GM18858 (cell line): ENCODE results near the gene METRNL.
"Not testable (repeated sequence)": the region's sequence is repeated elsewhere in the genome, so short reads cannot be mapped to it uniquely, and the experiment has no call there.

Experiments used
- ATAC-seq: cut with Tn5 transposase; IDR thresholded peaks from one replicate; pipeline ENCODE4 v1.9.1; 2021; ENCODE audit not compliant: unreplicated experiment

METRNL gene

GRCh38 chr17:83134456-83134855 is 55.0 kb downstream of the METRNL start:
- not testable (repeated sequence) for ATAC-seq

GRCh38 chr17:83135692-83136091 is 56.3 kb downstream of the METRNL start:
- ATAC-seq = no peak

- no peak for ATAC-seq
Measured at GRCh38 chr17:83136156-83136555, 56.7 kb downstream of the METRNL start.

GRCh38 chr17:83136931-83137330 is 57.5 kb downstream of the METRNL start:
- no peak for ATAC-seq

- no peak for ATAC-seq
Measured at GRCh38 chr17:83137523-83137922, 58.1 kb downstream of the METRNL start.

- no peak for ATAC-seq
Measured at GRCh38 chr17:83138820-83139219, 59.4 kb downstream of the METRNL start.

- not testable (repeated sequence) for ATAC-seq
Measured at GRCh38 chr17:83139541-83140248, 60.3 kb downstream of the METRNL start.

GRCh38 chr17:83140249-83140566 is 60.8 kb downstream of the METRNL start:
- ATAC-seq = not testable (repeated sequence)

GRCh38 chr17:83142619-83143018 is 63.2 kb downstream of the METRNL start:
- ATAC-seq = no peak

- no peak for ATAC-seq
Measured at GRCh38 chr17:83143817-83144231, 64.4 kb downstream of the METRNL start.
